ENCODE measurements around the gene MYLK.
"Not testable (repeated sequence)": the region's sequence is repeated elsewhere in the genome, so short reads cannot be mapped to it uniquely, and the experiment has no call there.

DNA sequence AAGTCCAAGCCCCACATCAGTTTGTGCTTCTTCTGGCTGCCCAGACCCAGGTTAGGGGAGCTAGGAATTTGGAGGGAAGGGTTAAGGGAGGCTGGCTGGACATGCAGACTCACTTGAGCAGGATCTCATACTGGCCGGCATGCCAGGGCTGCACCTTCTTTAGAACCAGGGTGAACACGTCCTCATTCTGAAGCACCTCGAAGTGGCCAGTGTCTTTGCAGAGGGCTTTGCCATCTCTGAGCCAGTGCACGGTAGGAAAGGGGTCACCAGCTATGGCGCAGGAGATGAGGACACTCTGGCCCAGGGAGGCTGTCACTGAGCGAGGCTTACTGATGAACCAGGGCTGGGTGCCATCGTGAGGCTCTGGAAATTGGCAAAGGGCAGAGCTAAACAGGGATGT is 176.5 kb downstream of the MYLK start:
- TF ChIP-seq EZH2 (IDR thresholded peaks at IDR 0.05; ENCODE audit: low read length) = not testable (repeated sequence)
- TF ChIP-seq, protein P1, sequence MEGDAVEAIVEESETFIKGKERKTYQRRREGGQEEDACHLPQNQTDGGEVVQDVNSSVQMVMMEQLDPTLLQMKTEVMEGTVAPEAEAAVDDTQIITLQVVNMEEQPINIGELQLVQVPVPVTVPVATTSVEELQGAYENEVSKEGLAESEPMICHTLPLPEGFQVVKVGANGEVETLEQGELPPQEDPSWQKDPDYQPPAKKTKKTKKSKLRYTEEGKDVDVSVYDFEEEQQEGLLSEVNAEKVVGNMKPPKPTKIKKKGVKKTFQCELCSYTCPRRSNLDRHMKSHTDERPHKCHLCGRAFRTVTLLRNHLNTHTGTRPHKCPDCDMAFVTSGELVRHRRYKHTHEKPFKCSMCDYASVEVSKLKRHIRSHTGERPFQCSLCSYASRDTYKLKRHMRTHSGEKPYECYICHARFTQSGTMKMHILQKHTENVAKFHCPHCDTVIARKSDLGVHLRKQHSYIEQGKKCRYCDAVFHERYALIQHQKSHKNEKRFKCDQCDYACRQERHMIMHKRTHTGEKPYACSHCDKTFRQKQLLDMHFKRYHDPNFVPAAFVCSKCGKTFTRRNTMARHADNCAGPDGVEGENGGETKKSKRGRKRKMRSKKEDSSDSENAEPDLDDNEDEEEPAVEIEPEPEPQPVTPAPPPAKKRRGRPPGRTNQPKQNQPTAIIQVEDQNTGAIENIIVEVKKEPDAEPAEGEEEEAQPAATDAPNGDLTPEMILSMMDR (optimal IDR thresholded peaks at IDR 0.05 in 1 of 3, IDR thresholded peaks at IDR 0.05 in 1 of 3, conservative IDR thresholded peaks at IDR 0.05 in 1 of 3; ENCODE audit: extremely low read depth in 1 of 3, insufficient read depth in 2 of 3, low read length in 3 of 3) = not testable (repeated sequence)

All from keratinocyte (primary cell).